Measurements from ENCODE around the gene C1orf141. TPM values are rescaled to one million over a fixed set of nuclear protein-coding genes. Genes with fewer than 3 reads are reported as not detected.

The C1orf141 gene
- total RNA-seq: under 0.01 TPM in 1 of 2 replicates, not detected in the other

DNA sequence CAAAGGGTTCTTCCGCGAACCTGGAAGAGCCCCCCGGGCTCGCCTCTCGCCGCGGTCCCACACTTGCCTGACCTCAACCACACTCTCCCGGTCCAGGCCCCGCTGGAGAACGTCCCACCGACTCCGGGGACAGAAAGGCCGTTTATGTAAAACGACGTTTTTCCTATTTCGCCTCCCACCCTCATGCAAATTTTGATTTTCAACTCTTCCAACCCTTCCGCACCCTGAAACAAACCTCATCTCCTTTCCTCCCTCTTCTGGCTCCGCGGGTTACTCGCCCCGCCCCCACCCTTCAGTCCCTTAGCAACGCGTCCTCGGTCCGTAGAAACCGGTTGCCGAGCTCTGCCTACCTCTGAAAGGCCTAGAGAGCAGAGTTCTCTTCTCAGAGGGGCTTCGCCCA lies at the start of gene C1orf141:
Gene C1orf141, minus strand, starts transcription at position 276 of the 400 bp plus-strand sequence. CDS start 7,730 bp downstream, outside the sequence.

DNA sequence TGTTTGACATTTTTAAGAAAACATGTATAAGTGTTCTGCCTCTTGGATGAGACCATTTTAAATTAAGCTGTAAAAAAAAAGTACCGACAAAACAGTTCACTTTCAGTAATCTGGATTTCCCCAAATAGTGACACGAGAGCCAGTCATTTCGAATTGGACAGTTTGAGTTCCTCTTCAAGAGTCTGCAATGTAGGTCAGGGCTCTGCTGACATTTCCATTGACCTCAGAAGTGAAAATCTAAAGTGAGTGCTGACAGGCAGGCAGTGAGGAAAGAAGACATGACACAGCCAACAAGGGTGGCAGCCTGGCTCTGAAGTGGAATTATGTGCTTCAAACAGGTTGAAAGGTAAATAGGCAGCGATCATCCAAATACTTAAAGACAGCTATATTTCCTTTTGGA lies 31.4 kb upstream of the C1orf141 start, which contains the start of gene IL23R:
Gene IL23R, plus strand, starts transcription at position 259 of the 400 bp plus-strand sequence. CDS start 1,667 bp downstream, outside the sequence.

GRCh38 chr1:67053785-67054772 lies 80.7 kb downstream of the C1orf141 start, which contains the start of gene SLC35D1:
Gene SLC35D1 (minus strand): TSS chr1:67054148. CDS start chr1:67054013, 135 bp downstream.

Other genes with a start within 250 kb of the C1orf141 start
- gene DNAI4, start 210.1 kb downstream of the C1orf141 start, total RNA-seq: 5.4 and 7.8 TPM in 2 replicates
- 31.3 and 31.4 TPM in 2 replicates for gene MIER1, start 210.0 kb downstream of the C1orf141 start, total RNA-seq
- 14.9 and 18.2 TPM in 2 replicates for gene SLC35D1, start 80.8 kb downstream of the C1orf141 start, total RNA-seq
- not detected in 2 replicates for gene IL23R, start 31.5 kb upstream of the C1orf141 start, total RNA-seq
- gene IL12RB2, start 172.9 kb upstream of the C1orf141 start, total RNA-seq: not detected in 2 replicates

All from smooth muscle cell of trachea (primary cell).